Chondrocyte (in vitro differentiated cells): ENCODE results near the gene IL1A. TPM values are rescaled to one million over a fixed set of nuclear protein-coding genes. Genes with fewer than 3 reads are reported as not detected.
A peak's percentile ranks its signal among the peaks of the same experiment; 100 is the strongest.

ENCODE experiments used
- DNase-seq: peaks from one replicate; pipeline ENCODE4 v3.0.0; 2021; ENCODE audit warnings: mixed read lengths, low spot score
- H3K27ac Mint-ChIP-seq: one replicate; pipeline ENCODE4 v1.8.0; 2021; ENCODE audit warnings: mild to moderate bottlenecking, moderate library complexity, mixed read lengths; ENCODE audit not compliant: unreplicated experiment
- H3K27me3 Mint-ChIP-seq: 2 replicates; pipeline ENCODE4 v1.8.0; 2021; ENCODE audit warnings: low read depth, mixed read lengths
- H3K36me3 Mint-ChIP-seq: 2 replicates; pipeline ENCODE4 v1.8.0; 2021; ENCODE audit warnings: low read depth, mixed read lengths
- H3K4me1 Mint-ChIP-seq: 2 replicates; pipeline ENCODE4 v1.8.0; 2021; ENCODE audit warnings: low read depth, mild to moderate bottlenecking, mixed read lengths
- H3K4me3 Mint-ChIP-seq: one replicate; pipeline ENCODE4 v1.8.0; 2021; ENCODE audit warnings: mild to moderate bottlenecking, moderate library complexity, mixed read lengths; ENCODE audit not compliant: unreplicated experiment
- H3K9me3 Mint-ChIP-seq: 2 replicates; pipeline ENCODE4 v1.8.0; 2021; ENCODE audit warnings: low read depth, mixed read lengths
- total RNA-seq: library from RNA; stranded (reverse); gene quantifications from 3 replicates; pipeline ENCODE4 v1.2.1, GENCODE V29; 2021
- TF ChIP-seq, protein P1 (sequence below): fragments of 200-600 bp; sonication (generic); IDR thresholded peaks from 2 replicates; pipeline ENCODE4 v1.5.0; 2021; ENCODE audit warnings: antibody characterized with exemption, mild to moderate bottlenecking, moderate library complexity

Gene IL1A
- total RNA-seq, 1 donor from 2014 or later: not detected

DNA sequence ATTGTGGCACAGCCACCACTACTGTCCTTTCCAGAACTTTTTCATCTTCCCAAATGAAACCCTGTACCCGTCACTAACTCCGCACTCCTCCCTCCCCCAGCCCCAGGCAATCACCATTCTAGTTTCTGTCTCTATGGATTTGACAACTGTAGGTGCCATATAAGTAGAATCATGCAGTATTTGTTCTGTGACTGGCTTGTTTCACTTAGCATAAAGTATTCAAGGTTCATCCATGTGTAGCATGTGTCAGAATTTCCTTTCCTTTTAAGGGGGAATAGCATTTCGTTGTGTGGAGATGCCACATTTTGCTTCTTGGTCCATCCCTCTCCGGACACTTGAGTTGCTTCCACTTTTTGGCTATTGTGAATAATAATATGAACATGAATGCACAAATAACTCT is 19.0 kb downstream of the IL1A start:
- Mint-ChIP-seq H3K36me3 (no peaks in the 10 kb centered on the region), H3K27me3 (no peaks in the 10 kb centered on the region), H3K4me3 (peak overlapping the region; percentile 92), H3K27ac (peak overlapping the region; percentile 90), H3K9me3 (no peaks in the 10 kb centered on the region), H3K4me1 (peaks cover 32% of the 10 kb centered on the region)
- no peak for DNase-seq
- TF ChIP-seq, protein P1, sequence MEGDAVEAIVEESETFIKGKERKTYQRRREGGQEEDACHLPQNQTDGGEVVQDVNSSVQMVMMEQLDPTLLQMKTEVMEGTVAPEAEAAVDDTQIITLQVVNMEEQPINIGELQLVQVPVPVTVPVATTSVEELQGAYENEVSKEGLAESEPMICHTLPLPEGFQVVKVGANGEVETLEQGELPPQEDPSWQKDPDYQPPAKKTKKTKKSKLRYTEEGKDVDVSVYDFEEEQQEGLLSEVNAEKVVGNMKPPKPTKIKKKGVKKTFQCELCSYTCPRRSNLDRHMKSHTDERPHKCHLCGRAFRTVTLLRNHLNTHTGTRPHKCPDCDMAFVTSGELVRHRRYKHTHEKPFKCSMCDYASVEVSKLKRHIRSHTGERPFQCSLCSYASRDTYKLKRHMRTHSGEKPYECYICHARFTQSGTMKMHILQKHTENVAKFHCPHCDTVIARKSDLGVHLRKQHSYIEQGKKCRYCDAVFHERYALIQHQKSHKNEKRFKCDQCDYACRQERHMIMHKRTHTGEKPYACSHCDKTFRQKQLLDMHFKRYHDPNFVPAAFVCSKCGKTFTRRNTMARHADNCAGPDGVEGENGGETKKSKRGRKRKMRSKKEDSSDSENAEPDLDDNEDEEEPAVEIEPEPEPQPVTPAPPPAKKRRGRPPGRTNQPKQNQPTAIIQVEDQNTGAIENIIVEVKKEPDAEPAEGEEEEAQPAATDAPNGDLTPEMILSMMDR: no peak

DNA sequence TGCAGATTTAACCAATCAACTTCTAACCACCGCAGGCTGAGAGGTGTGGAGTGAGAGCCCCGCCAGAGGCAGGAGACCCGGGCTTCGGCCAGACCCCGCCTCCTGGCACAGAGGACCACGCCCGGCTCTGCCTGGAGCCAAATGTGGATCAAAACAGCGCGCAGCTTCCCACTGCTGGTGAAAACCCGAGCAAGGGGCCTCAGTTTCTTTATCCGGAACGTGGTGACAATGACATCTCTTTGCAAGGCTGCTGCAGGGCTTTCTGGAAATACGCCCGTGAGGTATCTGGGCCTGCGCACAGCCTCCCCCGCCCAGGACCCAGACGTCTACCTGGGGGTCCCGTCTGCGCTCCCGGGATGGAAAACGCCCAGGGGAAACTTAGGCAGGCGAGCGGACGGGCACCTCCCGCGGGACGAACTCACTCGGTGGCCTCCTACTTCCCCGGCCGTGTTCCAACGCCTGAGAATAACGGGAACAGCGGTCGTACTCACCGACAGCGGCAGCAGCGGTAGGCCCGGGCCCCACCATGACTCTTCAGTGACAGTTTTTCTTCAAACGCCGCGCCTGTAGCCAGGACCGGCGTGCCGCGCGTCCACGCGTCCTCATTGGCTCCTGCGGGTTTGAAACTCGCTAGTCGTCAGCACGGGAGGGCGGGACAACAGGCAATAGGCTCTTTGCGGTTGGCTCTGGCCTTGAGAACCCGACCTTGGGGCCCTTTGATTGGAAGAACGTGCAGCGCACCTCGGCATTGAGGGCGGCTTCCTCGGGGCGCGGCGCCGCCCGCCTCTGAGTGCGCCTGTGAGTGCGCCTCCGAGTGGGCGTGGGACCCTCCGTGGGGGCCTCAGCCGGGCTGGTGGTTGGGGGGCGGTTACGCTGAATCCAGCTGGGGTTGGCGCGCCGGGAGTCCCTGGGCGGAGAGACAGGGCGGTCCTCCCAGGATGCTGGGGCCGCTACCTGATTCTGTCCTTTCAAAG is 19.9 kb downstream of the IL1A start, which contains the start of gene CKAP2L:
CKAP2L (minus strand) TSS at position 539 of the 974 bp plus-strand sequence; CDS start at position 528, 11 bp downstream.
- Mint-ChIP-seq H3K27me3 (no peaks in the 10 kb centered on the region), H3K9me3 (no peaks in the 10 kb centered on the region), H3K27ac (peak within 1 kb of the TSS; percentile 90), H3K36me3 (no peaks in the 10 kb centered on the region), H3K4me3 (peak within 1 kb of the TSS; percentile 92), H3K4me1 (peaks cover 33% of the 10 kb centered on the region)
- DNase-seq: peak; percentile 97
- TF ChIP-seq, protein P1: peak; percentile 8

DNA sequence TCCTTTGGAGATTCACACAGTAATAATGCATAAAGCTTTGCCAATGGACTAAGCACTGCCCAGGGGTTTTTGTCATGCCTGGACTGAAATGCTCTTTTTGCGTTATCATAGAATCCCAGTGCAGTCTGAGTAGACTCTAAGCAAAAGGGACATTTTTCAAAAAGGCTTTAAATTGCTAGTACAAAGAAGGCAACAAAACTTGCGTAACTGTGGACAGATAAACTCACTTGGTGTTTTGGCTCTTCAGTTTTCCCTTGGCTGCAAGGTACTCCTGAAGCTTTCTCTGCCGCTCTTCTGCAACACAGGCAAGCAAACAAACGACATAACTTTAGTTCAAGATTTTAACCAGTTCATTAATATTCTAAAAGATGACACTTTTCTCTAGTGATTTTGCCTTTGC is 22.0 kb downstream of the IL1A start:
- Mint-ChIP-seq H3K36me3 (no peaks in the 10 kb centered on the region), H3K27me3 (no peaks in the 10 kb centered on the region), H3K9me3 (no peaks in the 10 kb centered on the region), H3K4me3 (no peak overlapping the region), H3K27ac (no peak overlapping the region), H3K4me1 (peaks cover 44% of the 10 kb centered on the region)
- DNase-seq: no peak
- TF ChIP-seq, protein P1: no peak

GRCh38 chr2:112760149-112760548 is 24.1 kb downstream of the IL1A start:
- Mint-ChIP-seq H3K4me3 (no peak overlapping the region), H3K27ac (no peak overlapping the region), H3K9me3 (no peaks in the 10 kb centered on the region), H3K27me3 (no peaks in the 10 kb centered on the region), H3K36me3 (no peaks in the 10 kb centered on the region), H3K4me1 (peaks cover 40% of the 10 kb centered on the region)
- no peak for DNase-seq
- TF ChIP-seq, protein P1: no peak

DNA sequence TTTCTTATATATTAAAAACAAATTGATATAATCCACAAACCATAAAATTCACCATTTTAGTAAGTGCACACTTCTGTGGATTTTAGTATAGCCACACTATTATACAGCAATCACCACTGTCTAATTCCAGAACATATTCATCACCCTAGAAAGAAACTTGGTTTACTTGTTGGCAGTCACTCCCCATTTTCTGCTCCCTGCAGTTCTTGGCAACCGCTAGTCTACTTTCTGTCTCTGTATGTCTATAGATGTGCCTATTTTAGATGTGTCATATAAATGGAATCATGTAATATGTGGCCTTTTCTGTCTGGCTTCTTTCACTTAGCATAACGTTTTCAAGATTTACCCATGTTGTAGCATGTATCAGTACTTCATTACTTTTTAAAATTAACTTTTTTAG is 25.6 kb downstream of the IL1A start:
- DNase-seq: no peak
- no peak overlapping the region for H3K4me3 Mint-ChIP-seq
- H3K9me3 Mint-ChIP-seq: no peaks in the 10 kb centered on the region
- no peaks in the 10 kb centered on the region for H3K27me3 Mint-ChIP-seq
- H3K4me1 Mint-ChIP-seq: peaks cover 30% of the 10 kb centered on the region
- no peaks in the 10 kb centered on the region for H3K36me3 Mint-ChIP-seq
- H3K27ac Mint-ChIP-seq: peak overlapping the region; percentile 49
- TF ChIP-seq, protein P1: no peak
